ENCODE data around the gene ZNF358.

DNA sequence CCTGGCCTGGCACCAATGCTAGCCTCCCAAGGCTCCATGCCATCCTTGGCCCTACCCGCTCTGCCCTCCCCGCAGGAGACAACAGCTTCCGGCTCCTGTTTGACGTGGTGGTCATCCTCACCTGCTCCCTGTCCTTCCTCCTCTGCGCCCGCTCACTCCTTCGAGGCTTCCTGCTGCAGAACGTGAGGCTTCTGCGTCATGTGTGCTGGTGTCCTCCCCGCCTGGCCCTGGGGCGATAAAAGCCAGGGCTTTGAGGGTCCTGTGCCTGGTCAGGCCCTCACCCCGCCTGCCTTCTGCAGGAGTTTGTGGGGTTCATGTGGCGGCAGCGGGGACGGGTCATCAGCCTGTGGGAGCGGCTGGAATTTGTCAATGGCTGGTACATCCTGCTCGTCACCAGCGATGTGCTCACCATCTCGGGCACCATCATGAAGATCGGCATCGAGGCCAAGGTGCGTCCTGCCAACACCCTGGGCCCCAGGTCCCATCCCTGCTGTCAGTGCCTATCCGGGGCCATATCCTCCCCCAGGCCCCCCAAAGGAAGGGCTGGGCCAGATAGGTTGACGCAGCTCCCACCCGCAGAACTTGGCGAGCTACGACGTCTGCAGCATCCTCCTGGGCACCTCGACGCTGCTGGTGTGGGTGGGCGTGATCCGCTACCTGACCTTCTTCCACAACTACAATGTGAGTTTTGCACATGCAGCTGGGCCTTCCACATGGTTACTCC, 12.8 kb downstream of the ZNF358 start:
- TF ChIP-seq, protein P1, sequence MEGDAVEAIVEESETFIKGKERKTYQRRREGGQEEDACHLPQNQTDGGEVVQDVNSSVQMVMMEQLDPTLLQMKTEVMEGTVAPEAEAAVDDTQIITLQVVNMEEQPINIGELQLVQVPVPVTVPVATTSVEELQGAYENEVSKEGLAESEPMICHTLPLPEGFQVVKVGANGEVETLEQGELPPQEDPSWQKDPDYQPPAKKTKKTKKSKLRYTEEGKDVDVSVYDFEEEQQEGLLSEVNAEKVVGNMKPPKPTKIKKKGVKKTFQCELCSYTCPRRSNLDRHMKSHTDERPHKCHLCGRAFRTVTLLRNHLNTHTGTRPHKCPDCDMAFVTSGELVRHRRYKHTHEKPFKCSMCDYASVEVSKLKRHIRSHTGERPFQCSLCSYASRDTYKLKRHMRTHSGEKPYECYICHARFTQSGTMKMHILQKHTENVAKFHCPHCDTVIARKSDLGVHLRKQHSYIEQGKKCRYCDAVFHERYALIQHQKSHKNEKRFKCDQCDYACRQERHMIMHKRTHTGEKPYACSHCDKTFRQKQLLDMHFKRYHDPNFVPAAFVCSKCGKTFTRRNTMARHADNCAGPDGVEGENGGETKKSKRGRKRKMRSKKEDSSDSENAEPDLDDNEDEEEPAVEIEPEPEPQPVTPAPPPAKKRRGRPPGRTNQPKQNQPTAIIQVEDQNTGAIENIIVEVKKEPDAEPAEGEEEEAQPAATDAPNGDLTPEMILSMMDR (IDR thresholded peaks at IDR 0.05), result no peak
- TF ChIP-seq POLR2A (IDR thresholded peaks at IDR 0.05) (no peak), EP300 (IDR thresholded peaks at IDR 0.05; ENCODE audit: low read depth) (no peak)

Data from transverse colon (tissue), 3 donors.